Measurements from ENCODE around the gene PCARE. TPM values are rescaled to one million over a fixed set of nuclear protein-coding genes. Genes with fewer than 3 reads are reported as not detected.

Gene PCARE
- total RNA-seq, 1 donor from 2014 or later, result not detected

DNA sequence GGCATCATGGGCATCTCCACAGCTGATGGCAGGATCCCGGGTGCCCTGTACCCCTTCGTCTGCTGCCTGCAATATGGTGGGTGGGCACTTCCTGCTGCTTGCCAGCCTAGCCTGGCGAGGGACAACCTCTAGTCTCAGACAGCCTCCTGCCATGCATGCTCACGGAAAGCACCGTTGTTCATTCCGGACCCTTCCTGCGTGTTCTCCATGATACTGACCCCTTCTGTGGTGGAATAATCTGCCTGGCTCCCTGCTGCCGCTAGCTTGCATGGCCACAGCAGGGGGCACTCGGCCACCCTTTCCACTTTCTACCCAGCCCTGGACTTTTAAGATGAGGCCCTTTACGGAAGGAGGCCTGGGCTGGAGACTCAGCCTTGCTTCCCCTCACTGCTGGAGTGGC is 12.0 kb downstream of the PCARE start:
- DNase-seq (ENCODE audit: low spot score), result no peak
- peaks cover 6% of the 10 kb centered on the region for H3K27me3 Mint-ChIP-seq (ENCODE audit: low read depth)
- TF ChIP-seq, protein P1, sequence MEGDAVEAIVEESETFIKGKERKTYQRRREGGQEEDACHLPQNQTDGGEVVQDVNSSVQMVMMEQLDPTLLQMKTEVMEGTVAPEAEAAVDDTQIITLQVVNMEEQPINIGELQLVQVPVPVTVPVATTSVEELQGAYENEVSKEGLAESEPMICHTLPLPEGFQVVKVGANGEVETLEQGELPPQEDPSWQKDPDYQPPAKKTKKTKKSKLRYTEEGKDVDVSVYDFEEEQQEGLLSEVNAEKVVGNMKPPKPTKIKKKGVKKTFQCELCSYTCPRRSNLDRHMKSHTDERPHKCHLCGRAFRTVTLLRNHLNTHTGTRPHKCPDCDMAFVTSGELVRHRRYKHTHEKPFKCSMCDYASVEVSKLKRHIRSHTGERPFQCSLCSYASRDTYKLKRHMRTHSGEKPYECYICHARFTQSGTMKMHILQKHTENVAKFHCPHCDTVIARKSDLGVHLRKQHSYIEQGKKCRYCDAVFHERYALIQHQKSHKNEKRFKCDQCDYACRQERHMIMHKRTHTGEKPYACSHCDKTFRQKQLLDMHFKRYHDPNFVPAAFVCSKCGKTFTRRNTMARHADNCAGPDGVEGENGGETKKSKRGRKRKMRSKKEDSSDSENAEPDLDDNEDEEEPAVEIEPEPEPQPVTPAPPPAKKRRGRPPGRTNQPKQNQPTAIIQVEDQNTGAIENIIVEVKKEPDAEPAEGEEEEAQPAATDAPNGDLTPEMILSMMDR (IDR thresholded peaks at IDR 0.05), result no peak
- H3K27ac Mint-ChIP-seq (ENCODE audit: unreplicated experiment), result no peak overlapping the region
- no peaks in the 10 kb centered on the region for H3K36me3 Mint-ChIP-seq (ENCODE audit: low read depth)
- H3K4me3 Mint-ChIP-seq (ENCODE audit: unreplicated experiment), result no peak overlapping the region
- no peaks in the 10 kb centered on the region for H3K4me1 Mint-ChIP-seq (ENCODE audit: low read depth)
- no peaks in the 10 kb centered on the region for H3K9me3 Mint-ChIP-seq (ENCODE audit: low read depth)

DNA sequence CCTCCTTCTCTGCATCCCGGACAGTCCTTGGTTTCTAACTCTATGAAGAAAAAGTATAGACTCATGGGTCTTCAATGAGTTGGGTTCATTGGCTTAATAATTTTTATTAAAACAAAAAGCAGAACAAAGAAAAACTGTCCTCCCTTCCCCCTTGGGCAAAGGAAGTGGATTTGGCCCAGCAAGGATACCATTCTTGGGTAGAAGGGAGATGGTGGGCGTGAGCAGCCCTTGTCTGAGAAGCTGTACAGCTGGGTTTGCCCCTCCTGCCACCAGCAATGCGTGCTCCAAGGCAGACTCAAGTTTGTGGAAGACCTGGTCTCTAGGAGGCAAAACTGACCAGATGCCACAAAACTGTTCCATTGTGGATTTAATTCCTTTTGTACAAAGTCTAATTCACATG is 12.7 kb downstream of the PCARE start:
- Mint-ChIP-seq H3K27ac (ENCODE audit: unreplicated experiment) (no peak overlapping the region), H3K27me3 (ENCODE audit: low read depth) (peaks cover 6% of the 10 kb centered on the region), H3K9me3 (ENCODE audit: low read depth) (no peaks in the 10 kb centered on the region), H3K4me1 (ENCODE audit: low read depth) (no peaks in the 10 kb centered on the region), H3K36me3 (ENCODE audit: low read depth) (no peaks in the 10 kb centered on the region), H3K4me3 (ENCODE audit: unreplicated experiment) (no peak overlapping the region)
- DNase-seq (ENCODE audit: low spot score), result no peak
- TF ChIP-seq, protein P1 (IDR thresholded peaks at IDR 0.05), result no peak

DNA sequence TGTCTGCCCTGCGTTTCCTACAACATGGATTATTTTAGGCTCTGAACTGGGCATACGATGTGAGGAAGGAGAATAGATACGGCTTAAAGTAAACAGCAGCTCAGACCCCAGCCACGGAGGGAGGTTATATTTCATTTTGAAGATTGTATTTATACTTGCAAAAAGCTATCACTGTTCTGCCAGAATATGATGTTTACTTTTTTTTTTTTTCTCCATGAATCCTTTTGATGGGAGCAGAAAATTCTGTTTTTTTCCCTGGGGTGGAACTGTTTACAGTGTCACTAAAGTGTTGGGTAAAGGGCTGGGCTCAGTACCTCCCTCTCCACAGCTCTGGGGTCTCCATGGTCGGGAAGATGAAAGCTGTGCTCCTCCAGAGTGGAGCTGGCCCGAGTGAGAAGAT is 13.1 kb downstream of the PCARE start:
- no peak overlapping the region for H3K27ac Mint-ChIP-seq (ENCODE audit: unreplicated experiment)
- no peak for DNase-seq (ENCODE audit: low spot score)
- no peaks in the 10 kb centered on the region for H3K4me1 Mint-ChIP-seq (ENCODE audit: low read depth)
- no peaks in the 10 kb centered on the region for H3K9me3 Mint-ChIP-seq (ENCODE audit: low read depth)
- H3K27me3 Mint-ChIP-seq (ENCODE audit: low read depth), result peaks cover 6% of the 10 kb centered on the region
- TF ChIP-seq, protein P1 (IDR thresholded peaks at IDR 0.05), result no peak
- H3K4me3 Mint-ChIP-seq (ENCODE audit: unreplicated experiment), result no peak overlapping the region
- no peaks in the 10 kb centered on the region for H3K36me3 Mint-ChIP-seq (ENCODE audit: low read depth)

DNA sequence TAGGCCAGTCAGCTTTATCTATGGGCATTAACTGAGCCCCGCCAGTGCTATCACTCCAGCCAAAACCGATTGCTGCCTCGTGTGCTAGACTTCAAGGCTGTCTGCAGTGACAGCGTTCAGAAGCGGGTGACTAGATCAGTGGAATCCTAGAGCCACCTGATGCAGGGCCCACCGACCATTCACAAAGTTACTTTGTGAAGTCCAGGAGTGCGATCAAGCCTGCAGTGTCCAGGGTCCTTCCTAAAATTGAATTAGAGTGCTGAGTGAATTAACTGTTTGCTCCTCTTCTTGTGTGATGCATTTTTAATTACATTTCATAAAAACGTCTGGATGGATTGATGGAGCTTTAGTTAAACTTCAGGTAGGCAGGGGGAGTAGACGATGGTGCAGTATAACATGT is 13.9 kb downstream of the PCARE start:
- no peak for DNase-seq (ENCODE audit: low spot score)
- H3K27ac Mint-ChIP-seq (ENCODE audit: unreplicated experiment), result no peak overlapping the region
- H3K4me3 Mint-ChIP-seq (ENCODE audit: unreplicated experiment), result no peak overlapping the region
- H3K27me3 Mint-ChIP-seq (ENCODE audit: low read depth), result peaks cover 6% of the 10 kb centered on the region
- TF ChIP-seq, protein P1 (IDR thresholded peaks at IDR 0.05), result no peak
- H3K4me1 Mint-ChIP-seq (ENCODE audit: low read depth), result no peaks in the 10 kb centered on the region
- no peaks in the 10 kb centered on the region for H3K9me3 Mint-ChIP-seq (ENCODE audit: low read depth)
- no peaks in the 10 kb centered on the region for H3K36me3 Mint-ChIP-seq (ENCODE audit: low read depth)

DNA sequence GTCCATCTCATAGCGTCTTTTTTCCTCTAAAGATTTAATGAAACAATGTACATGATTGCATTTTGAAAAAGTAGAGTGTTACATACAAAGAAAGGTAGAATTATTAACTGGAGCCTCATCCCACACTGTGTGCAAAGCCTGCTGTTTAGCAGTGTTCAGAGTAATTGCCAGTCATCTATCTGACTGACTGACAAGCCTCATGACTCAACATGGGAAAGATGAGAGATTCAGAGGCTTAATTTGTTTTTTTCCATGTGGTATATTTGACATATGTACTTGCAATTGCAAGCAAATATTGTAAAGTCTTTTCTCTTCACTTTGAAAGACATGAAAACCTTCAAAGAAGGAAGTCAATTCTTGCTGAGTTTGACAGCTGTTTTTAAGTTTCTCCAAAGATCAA is 14.7 kb downstream of the PCARE start:
- no peak overlapping the region for H3K27ac Mint-ChIP-seq (ENCODE audit: unreplicated experiment)
- no peaks in the 10 kb centered on the region for H3K36me3 Mint-ChIP-seq (ENCODE audit: low read depth)
- no peaks in the 10 kb centered on the region for H3K9me3 Mint-ChIP-seq (ENCODE audit: low read depth)
- TF ChIP-seq, protein P1 (IDR thresholded peaks at IDR 0.05), result no peak
- no peak overlapping the region for H3K4me3 Mint-ChIP-seq (ENCODE audit: unreplicated experiment)
- DNase-seq (ENCODE audit: low spot score), result no peak
- no peaks in the 10 kb centered on the region for H3K4me1 Mint-ChIP-seq (ENCODE audit: low read depth)
- H3K27me3 Mint-ChIP-seq (ENCODE audit: low read depth), result peaks cover 6% of the 10 kb centered on the region

Measured in chondrocyte (in vitro differentiated cells).